ENCODE results near the gene DNM3.

- TF ChIP-seq EZH2 (IDR thresholded peaks at IDR 0.05; ENCODE audit: borderline replicate concordance, low read depth, low read length) (no peak), BRCA1 (IDR thresholded peaks at IDR 0.05) (no peak), BRCA1 (CRISPR knock-in tag; IDR thresholded peaks at IDR 0.05) (no peak), SRF (CRISPR knock-in tag; IDR thresholded peaks at IDR 0.05) (no peak), CTCF (IDR thresholded peaks at IDR 0.05 in 2 of 3, conservative IDR thresholded peaks at IDR 0.05 in 1 of 3; ENCODE audit: insufficient read depth in 2 of 3, low read depth in 1 of 3, low read length in 3 of 3) (no peak), ZNF561 (CRISPR knock-in tag; conservative IDR thresholded peaks at IDR 0.05) (no peak), TEAD4 (IDR thresholded peaks at IDR 0.05; ENCODE audit: low read length) (no peak), TEAD4 (CRISPR knock-in tag; IDR thresholded peaks at IDR 0.05; ENCODE audit: borderline replicate concordance) (no peak), BRF2 (IDR thresholded peaks at IDR 0.05; ENCODE audit: borderline replicate concordance, insufficient read depth, insufficient read length) (no peak), ZNF431 (CRISPR knock-in tag; IDR thresholded peaks at IDR 0.05) (no peak), CHD1 (IDR thresholded peaks at IDR 0.05; ENCODE audit: low read length) (no peak), CCAR2 (IDR thresholded peaks at IDR 0.05; ENCODE audit: low read depth, low read length) (no peak)
Observed at GRCh38 chr1:172121081-172121717, 279.9 kb downstream of the DNM3 start.
